ENCODE data around the gene FMO1.

Gene FMO1

DNA sequence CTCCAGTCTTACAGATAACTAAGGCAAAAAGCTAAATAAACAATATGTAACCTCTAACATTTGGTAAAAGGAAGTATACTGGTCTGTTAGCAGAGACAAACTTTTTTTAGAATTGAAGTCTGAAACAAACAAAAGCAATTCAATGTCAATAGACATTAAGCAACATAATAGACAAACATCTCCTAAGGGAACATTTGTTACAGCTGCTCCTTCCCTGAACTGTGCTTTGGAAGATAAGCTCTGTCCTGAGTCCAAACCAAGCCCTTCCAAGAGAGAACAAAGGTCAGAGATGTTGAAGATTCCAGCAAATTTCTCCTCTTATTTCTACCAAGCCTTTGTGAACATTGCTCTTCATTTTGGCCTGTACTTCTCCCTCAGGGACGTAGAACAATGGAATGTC is 37.9 kb upstream of the FMO1 start:
- no peak for TF ChIP-seq POLR2AphosphoS5 (IDR thresholded peaks at IDR 0.05; ENCODE audit: low read depth, low read length)
- TF ChIP-seq FOXP2 (optimal IDR thresholded peaks at IDR 0.05; ENCODE audit: borderline replicate concordance, extremely low read depth, extremely low read length, insufficient read depth) = no peak
- TF ChIP-seq, protein P1, sequence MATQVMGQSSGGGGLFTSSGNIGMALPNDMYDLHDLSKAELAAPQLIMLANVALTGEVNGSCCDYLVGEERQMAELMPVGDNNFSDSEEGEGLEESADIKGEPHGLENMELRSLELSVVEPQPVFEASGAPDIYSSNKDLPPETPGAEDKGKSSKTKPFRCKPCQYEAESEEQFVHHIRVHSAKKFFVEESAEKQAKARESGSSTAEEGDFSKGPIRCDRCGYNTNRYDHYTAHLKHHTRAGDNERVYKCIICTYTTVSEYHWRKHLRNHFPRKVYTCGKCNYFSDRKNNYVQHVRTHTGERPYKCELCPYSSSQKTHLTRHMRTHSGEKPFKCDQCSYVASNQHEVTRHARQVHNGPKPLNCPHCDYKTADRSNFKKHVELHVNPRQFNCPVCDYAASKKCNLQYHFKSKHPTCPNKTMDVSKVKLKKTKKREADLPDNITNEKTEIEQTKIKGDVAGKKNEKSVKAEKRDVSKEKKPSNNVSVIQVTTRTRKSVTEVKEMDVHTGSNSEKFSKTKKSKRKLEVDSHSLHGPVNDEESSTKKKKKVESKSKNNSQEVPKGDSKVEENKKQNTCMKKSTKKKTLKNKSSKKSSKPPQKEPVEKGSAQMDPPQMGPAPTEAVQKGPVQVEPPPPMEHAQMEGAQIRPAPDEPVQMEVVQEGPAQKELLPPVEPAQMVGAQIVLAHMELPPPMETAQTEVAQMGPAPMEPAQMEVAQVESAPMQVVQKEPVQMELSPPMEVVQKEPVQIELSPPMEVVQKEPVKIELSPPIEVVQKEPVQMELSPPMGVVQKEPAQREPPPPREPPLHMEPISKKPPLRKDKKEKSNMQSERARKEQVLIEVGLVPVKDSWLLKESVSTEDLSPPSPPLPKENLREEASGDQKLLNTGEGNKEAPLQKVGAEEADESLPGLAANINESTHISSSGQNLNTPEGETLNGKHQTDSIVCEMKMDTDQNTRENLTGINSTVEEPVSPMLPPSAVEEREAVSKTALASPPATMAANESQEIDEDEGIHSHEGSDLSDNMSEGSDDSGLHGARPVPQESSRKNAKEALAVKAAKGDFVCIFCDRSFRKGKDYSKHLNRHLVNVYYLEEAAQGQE (IDR thresholded peaks at IDR 0.05; ENCODE audit: insufficient read depth in 1 of 2, low read depth in 2 of 2, low read length in 2 of 2) = no peak
- TF ChIP-seq TAF1 (IDR thresholded peaks at IDR 0.05; ENCODE audit: borderline replicate concordance, insufficient read depth, low read length) = no peak
- TF ChIP-seq SIN3A (IDR thresholded peaks at IDR 0.05; ENCODE audit: borderline replicate concordance, insufficient read depth, low read length) = no peak

DNA sequence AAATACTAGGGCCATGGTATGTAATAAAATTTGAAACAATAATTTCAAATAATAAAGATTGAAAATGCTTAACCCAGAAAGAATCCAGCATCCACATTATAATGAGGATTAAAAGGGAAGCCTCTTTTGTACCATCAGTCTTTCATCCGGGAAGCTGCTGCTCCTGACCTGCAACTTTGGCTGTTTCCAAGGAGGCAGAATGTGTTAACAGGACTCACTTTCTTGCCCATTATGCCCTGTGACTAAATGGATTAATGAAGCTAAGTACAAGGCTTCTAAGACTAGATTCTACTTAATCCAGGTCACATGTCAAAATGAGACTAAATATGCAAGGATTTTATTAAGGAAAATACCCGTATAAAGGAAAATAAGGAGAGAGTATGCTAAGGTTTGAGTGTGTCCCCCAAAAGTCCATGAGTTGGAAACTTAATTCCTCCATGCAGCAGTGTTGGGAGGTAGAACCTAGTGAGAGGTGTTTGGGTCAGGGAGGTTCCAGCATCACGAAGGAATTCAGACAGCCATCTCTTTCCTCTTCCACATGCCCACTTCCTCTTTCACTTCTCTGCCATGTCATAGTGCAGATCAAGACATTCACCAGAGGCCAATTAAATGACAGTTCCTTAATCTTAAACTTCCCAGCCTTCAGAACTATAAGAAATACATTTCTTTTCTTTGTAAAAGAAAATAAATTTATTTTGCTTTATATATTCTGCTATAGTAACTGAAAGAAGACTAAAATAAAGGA is 35.5 kb upstream of the FMO1 start:
- TF ChIP-seq SIN3A (IDR thresholded peaks at IDR 0.05; ENCODE audit: borderline replicate concordance, insufficient read depth, low read length) (no peak), TAF1 (IDR thresholded peaks at IDR 0.05; ENCODE audit: borderline replicate concordance, insufficient read depth, low read length) (no peak), FOXP2 (optimal IDR thresholded peaks at IDR 0.05; ENCODE audit: borderline replicate concordance, extremely low read depth, extremely low read length, insufficient read depth) (no peak), POLR2AphosphoS5 (IDR thresholded peaks at IDR 0.05; ENCODE audit: low read depth, low read length) (no peak)
- TF ChIP-seq, protein P1 (IDR thresholded peaks at IDR 0.05; ENCODE audit: insufficient read depth in 1 of 2, low read depth in 2 of 2, low read length in 2 of 2) = no peak

DNA sequence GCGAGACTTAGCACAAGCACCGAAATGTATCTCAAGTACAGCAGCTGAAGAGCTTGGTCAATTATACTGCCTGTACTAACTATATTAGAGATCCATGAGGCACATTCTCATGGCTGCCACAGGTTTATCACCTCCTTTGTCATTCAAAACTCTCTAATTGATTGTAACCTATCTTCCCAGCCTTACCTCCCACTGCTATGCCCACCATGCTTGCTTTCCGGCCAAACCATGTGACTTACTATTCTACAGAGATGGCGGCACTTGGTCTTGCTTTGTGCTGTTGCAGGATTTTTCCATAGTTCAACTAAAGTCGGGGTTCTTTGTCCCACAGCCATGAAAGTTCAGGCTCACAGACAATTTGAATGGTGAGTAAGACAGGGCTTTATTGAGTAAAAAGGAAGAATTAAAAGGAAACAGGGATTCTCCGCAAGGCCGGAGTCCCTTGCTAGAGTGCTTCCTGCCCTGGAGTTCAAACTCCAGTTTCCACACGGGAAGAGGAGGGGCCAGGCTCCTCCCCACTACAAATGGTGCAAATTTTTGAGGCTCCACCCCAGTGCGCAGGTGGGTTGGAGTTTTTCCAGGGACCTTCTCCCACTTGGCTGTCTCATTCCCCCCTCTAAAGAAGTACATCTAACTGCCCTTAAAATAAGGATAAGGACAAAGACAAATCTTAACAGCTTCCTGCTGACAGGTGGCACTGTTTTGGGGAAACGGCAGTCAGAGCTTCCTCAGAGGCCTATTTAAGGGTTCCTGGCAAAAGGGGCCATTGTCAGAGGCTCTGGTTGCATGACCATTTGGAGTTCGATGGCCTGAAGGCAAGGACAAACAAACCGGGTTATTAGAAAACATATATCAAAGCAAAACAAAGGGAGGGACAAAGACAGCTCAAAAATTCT is 34.5 kb upstream of the FMO1 start:
- TF ChIP-seq TAF1 (IDR thresholded peaks at IDR 0.05; ENCODE audit: borderline replicate concordance, insufficient read depth, low read length) = no peak
- TF ChIP-seq, protein P1 (IDR thresholded peaks at IDR 0.05; ENCODE audit: insufficient read depth in 1 of 2, low read depth in 2 of 2, low read length in 2 of 2) = no peak
- no peak for TF ChIP-seq SIN3A (IDR thresholded peaks at IDR 0.05; ENCODE audit: borderline replicate concordance, insufficient read depth, low read length)
- TF ChIP-seq FOXP2 (optimal IDR thresholded peaks at IDR 0.05; ENCODE audit: borderline replicate concordance, extremely low read depth, extremely low read length, insufficient read depth) = no peak
- TF ChIP-seq POLR2AphosphoS5 (IDR thresholded peaks at IDR 0.05; ENCODE audit: low read depth, low read length) = no peak

DNA sequence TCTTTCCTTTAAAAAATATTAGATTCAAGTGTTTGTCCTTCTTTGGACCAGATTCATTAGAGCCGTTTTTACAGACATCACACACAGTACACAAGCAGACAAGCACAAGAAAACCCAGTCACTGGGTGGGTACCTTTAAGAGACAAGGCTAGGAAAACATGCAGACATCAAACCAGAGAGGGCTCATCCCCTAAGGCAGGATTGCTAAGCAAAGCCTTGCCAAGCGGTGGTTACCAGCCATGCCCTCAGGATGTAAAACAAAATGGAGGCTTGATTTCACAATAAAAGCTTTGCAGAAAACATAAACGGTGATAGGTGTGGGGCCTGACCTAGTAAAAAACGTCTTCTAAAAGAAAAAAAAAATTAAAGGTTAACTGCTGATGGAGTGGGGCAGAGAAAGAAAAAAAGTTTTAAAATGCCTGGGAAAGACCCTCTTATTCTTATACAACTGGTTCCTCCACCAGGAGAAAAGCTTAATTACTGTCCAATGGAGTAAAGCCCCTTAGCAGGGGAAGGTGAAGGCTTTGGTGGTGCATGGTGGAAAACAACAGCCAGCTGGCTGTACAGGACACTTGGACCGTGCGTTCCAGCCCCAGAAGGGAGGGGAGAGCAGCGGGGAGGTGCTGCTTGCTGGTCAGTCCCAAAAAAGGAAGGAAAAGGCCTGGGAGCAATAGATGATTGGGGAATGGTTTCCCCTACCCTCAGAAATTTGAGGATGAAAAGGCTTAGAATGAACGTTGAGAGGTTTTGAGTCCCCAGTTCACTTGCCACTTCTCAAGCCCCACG is 30.4 kb upstream of the FMO1 start:
- TF ChIP-seq FOXP2 (optimal IDR thresholded peaks at IDR 0.05; ENCODE audit: borderline replicate concordance, extremely low read depth, extremely low read length, insufficient read depth) (no peak), TAF1 (IDR thresholded peaks at IDR 0.05; ENCODE audit: borderline replicate concordance, insufficient read depth, low read length) (no peak), POLR2AphosphoS5 (IDR thresholded peaks at IDR 0.05; ENCODE audit: low read depth, low read length) (no peak)
- TF ChIP-seq, protein P1 (IDR thresholded peaks at IDR 0.05; ENCODE audit: insufficient read depth in 1 of 2, low read depth in 2 of 2, low read length in 2 of 2) = no peak

Measured in PFSK-1 (cell line).